DND-41 (cell line): ENCODE data around the gene SWAP70.
"Not testable (repeated sequence)": the region's sequence is repeated elsewhere in the genome, so short reads cannot be mapped to it uniquely, and the experiment has no call there.

Source experiments
- ATAC-seq: fragments of 200-7000 bp; cut with Tn5 transposase; 3 replicates; pipeline ENCODE4 v1.9.1; 2021; ENCODE audit warnings: low read depth; ENCODE audit not compliant: insufficient read depth
- DNase-seq: peaks from one replicate; pipeline ENCODE4 v3.0.0-alpha.2; 2020
- H2AFZ ChIP-seq: 2 replicates; pipeline ENCODE4 v1.6.0; 2012; ENCODE audit warnings: low read depth, low read length
- H3K27ac ChIP-seq: 2 replicates; pipeline ENCODE4 v1.5.1; 2012; ENCODE audit warnings: low read length, inconsistent platforms
- H3K27me3 ChIP-seq: fragments of 200-600 bp; sonication (generic); 2 replicates; pipeline ENCODE4 v1.6.0; 2012; ENCODE audit warnings: low read length, mild to moderate bottlenecking, inconsistent platforms; ENCODE audit not compliant: insufficient read depth, poor library complexity
- H3K36me3 ChIP-seq: 2 replicates; pipeline ENCODE4 v1.5.1; 2012; ENCODE audit warnings: low read length, inconsistent platforms; ENCODE audit not compliant: insufficient read depth
- H3K4me1 ChIP-seq: 2 replicates; pipeline ENCODE4 v1.5.1; 2012; ENCODE audit warnings: mild to moderate bottlenecking, low read length; ENCODE audit not compliant: insufficient read depth
- H3K4me2 ChIP-seq: 2 replicates; pipeline ENCODE4 v1.6.0; 2012; ENCODE audit warnings: mild to moderate bottlenecking, moderate library complexity, low read length, inconsistent platforms; ENCODE audit not compliant: insufficient read depth
- H3K4me3 ChIP-seq, 2 experiments: fragments of 200-600 bp in 1 of 2; shearing (Covaris generic) in 1 of 2; 2 replicates each; pipeline ENCODE4 v1.5.1; 2012 to 2016; ENCODE audit warnings: inconsistent platforms in 2 of 2, low read length in 2 of 2, mild to moderate bottlenecking in 2 of 2, low read depth in 1 of 2, moderate library complexity in 1 of 2
- H3K79me2 ChIP-seq: 2 replicates; pipeline ENCODE4 v1.6.0; 2012; ENCODE audit warnings: low read length, inconsistent platforms; ENCODE audit not compliant: insufficient read depth
- H3K9ac ChIP-seq: 2 replicates; pipeline ENCODE4 v1.6.0; 2012; ENCODE audit warnings: low read depth, mild to moderate bottlenecking, inconsistent platforms, low read length, moderate library complexity
- H3K9me3 ChIP-seq: 2 replicates; pipeline ENCODE4 v1.5.1; 2012; ENCODE audit warnings: low read length, moderate library complexity, mild to moderate bottlenecking, inconsistent platforms; ENCODE audit not compliant: insufficient read depth, severe bottlenecking
- H4K20me1 ChIP-seq: 2 replicates; pipeline ENCODE4 v1.6.0; 2012; ENCODE audit warnings: low read length; ENCODE audit not compliant: insufficient read depth
- CTCF ChIP-seq: IDR thresholded peaks from 2 replicates; pipeline ENCODE4 v1.5.1; 2012; ENCODE audit warnings: borderline replicate concordance, low read length, moderate library complexity, mild to moderate bottlenecking; ENCODE audit not compliant: poor library complexity, severe bottlenecking; ENCODE audit errors: extremely low read depth
- EZH2 ChIP-seq: IDR thresholded peaks from 3 replicates; pipeline ENCODE4 v1.6.1; 2012; ENCODE audit warnings: borderline replicate concordance, low read depth, mild to moderate bottlenecking, moderate library complexity, low read length, inconsistent platforms; ENCODE audit not compliant: severe bottlenecking

SWAP70 gene

DNA sequence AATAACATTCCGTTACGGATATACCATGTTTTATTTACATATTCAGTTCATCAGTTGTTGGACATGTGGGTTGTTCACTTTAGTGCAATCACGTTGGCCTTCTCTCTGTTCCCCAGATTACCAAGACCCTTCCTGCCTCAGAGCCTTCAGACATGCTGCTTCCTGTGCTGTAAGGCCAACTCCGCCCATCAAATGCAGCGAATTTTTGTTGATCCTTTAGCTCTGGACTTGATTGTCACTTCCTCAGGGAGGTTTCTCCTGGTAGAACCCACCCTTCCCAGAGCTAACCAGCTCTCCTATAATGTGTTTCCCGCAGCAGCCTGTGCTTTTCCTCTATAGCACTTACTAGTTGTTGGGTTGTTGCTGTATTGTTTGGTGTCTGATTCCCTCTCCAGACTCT, 39.4 kb downstream of the SWAP70 start:
- Histone ChIP-seq H3K4me3 (no peak overlapping the region), H4K20me1 (no peaks in the 10 kb centered on the region), H3K4me1 (no peaks in the 10 kb centered on the region), H3K4me2 (no peak overlapping the region), H3K79me2 (no peaks in the 10 kb centered on the region), H3K36me3 (no peaks in the 10 kb centered on the region), H3K9ac (no peak overlapping the region), H3K27me3 (peaks cover 7% of the 10 kb centered on the region), H3K27ac (no peak overlapping the region), H2AFZ (no peak overlapping the region), H3K9me3 (no peaks in the 10 kb centered on the region)
- no peak for ATAC-seq
- TF ChIP-seq EZH2: no peak
- no peak for TF ChIP-seq CTCF
- no peak for DNase-seq

DNA sequence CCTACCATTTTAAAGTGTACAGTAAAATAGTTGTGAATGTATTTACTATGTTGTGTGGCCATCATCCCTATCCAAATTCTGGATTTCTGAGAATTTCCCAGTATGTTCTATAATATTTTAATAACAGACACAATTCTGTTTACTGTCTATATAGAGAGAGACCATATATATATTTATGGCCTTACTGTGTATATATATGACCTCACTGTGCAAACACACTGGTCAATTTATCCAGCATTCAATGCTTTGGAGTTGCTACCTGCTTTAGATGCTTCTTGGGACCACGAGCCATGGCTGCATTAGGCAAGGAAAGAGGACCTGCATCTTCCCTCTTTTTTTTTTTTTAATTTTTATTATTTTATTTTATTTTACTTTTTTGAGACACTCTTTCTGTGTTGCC, 40.2 kb downstream of the SWAP70 start:
- H3K4me1 ChIP-seq: no peaks in the 10 kb centered on the region
- ATAC-seq (no peak), DNase-seq (no peak)
- no peaks in the 10 kb centered on the region for H4K20me1 ChIP-seq
- H3K27ac ChIP-seq: no peak overlapping the region
- H3K9ac ChIP-seq: no peak overlapping the region
- TF ChIP-seq EZH2: no peak
- no peak for TF ChIP-seq CTCF
- H2AFZ ChIP-seq: no peak overlapping the region
- H3K4me2 ChIP-seq: no peak overlapping the region
- H3K27me3 ChIP-seq: peaks cover 7% of the 10 kb centered on the region
- no peaks in the 10 kb centered on the region for H3K36me3 ChIP-seq
- no peaks in the 10 kb centered on the region for H3K79me2 ChIP-seq
- no peak overlapping the region for H3K4me3 ChIP-seq
- no peaks in the 10 kb centered on the region for H3K9me3 ChIP-seq

DNA sequence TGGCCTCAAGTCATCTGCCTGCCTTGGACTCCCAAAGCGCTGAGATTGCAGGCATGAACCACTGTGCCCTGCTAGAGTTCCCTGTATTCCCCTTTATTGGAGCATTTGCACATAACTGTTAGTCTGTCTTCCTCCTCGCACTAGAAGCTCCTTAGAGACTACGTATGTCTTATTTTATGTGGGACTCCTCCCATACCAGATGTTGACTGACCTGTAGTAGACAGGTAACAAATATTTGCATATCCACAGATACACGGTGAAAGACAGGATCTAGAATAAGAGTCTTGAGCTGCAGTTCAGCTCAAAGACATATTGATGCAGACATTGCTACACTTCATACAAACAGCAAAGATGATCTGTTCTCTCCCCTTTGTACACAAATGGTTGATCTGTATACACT, 40.7 kb downstream of the SWAP70 start:
- ATAC-seq: no peak
- no peak for TF ChIP-seq EZH2
- TF ChIP-seq CTCF: no peak
- no peak overlapping the region for H2AFZ ChIP-seq

DNA sequence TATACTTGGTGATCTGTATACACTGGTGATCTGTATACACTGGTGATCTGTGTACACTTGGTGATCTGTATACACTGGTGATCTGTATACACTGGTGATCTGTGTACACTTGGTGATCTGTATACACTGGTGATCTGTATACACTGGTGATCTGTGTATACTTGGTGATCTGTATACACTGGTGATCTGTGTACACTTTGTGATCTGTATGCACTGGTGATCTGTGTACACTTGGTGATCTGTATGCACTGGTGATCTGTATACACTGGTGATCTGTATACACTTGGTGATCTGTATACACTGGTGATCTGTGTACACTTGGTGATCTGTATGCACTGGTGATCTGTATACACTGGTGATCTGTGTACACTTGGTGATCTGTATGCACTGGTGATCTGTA, 41.5 kb downstream of the SWAP70 start:
- not testable (repeated sequence) for H3K36me3 ChIP-seq, H2AFZ ChIP-seq, H3K9ac ChIP-seq, H3K27ac ChIP-seq, ATAC-seq, H3K4me1 ChIP-seq, H3K27me3 ChIP-seq, H3K9me3 ChIP-seq, H3K4me3 ChIP-seq, H3K79me2 ChIP-seq, DNase-seq, H4K20me1 ChIP-seq, H3K4me2 ChIP-seq

More for the DNA sequence above, 40.7 kb downstream of the SWAP70 start:
- H3K4me3 ChIP-seq: no peak overlapping the region
- H3K79me2 ChIP-seq: no peaks in the 10 kb centered on the region
- no peaks in the 10 kb centered on the region for H3K4me1 ChIP-seq
- H3K36me3 ChIP-seq: no peaks in the 10 kb centered on the region
- H3K9me3 ChIP-seq: no peaks in the 10 kb centered on the region
- no peak for DNase-seq
- no peak overlapping the region for H3K4me2 ChIP-seq
- H3K27ac ChIP-seq: no peak overlapping the region
- H3K27me3 ChIP-seq: peaks cover 7% of the 10 kb centered on the region
- H3K9ac ChIP-seq: no peak overlapping the region
- no peaks in the 10 kb centered on the region for H4K20me1 ChIP-seq
